ENCODE data around the gene P2RY2.

GRCh38 chr11:73217131-73217809 is 811 bp upstream of the P2RY2 start:
- no peak for TF ChIP-seq CTCF (IDR thresholded peaks at IDR 0.05)
- TF ChIP-seq POLR2AphosphoS5 (IDR thresholded peaks at IDR 0.05): no peak
